ENCODE results near the gene APBA2.

DNA sequence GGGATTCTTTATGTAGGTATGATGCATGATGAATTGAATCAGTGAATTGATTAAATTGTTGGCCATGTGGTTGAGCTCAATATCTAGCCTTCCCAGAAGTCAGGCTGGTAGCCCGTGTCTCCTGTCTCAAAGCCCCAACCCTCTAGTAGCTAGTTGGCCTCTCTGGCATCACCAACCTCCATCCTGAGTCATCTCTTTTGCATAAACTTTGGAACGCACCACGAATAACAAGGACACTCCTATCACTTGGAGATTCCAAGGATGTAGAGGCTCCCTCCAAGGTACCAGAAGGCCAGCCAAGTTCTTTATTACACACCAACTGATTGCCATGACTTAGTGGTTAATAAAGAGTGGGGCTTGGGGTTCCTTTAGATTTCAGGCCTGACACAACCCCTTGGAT lies 148.4 kb downstream of the APBA2 start:
- TF ChIP-seq POLR2AphosphoS5 (IDR thresholded peaks at IDR 0.05): no peak
- no peak for TF ChIP-seq POLR2A (IDR thresholded peaks at IDR 0.05)
- TF ChIP-seq CTCF (IDR thresholded peaks at IDR 0.05): no peak
